HepG2 (cell line): ENCODE measurements around the gene WDR41. TPM values are rescaled to one million over a fixed set of nuclear protein-coding genes. Genes with fewer than 3 reads are reported as not detected.

Source experiments
- EP300 ChIP-seq, 3 experiments: sonication (generic) in 1 of 3; formaldehyde crosslinking in 1 of 3; IDR thresholded peaks; 2 replicates each; pipeline versions ENCODE4 v1.5.1 to v1.6.1; 2011 to 2020; ENCODE audit warnings: low read depth in 2 of 3, low read length in 2 of 3, borderline replicate concordance in 1 of 3, improper control_type of control experiment in 1 of 3, mild to moderate bottlenecking in 1 of 3, missing genetic modification reagents in 1 of 3, moderate library complexity in 1 of 3
- FOSL1 ChIP-seq: sonication (generic); formaldehyde crosslinking; IDR thresholded peaks from 2 replicates; pipeline ENCODE4 v1.9.0; 2021; ENCODE audit warnings: missing genetic modification reagents, borderline replicate concordance
- IRX3 ChIP-seq: sonication (generic); formaldehyde crosslinking; IDR thresholded peaks from 2 replicates; pipeline ENCODE4 v1.8.1; 2023; ENCODE audit warnings: mild to moderate bottlenecking, low read depth, missing genetic modification reagents, borderline replicate concordance
- KLF13 ChIP-seq: sonication (generic); formaldehyde crosslinking; IDR thresholded peaks from 2 replicates; pipeline ENCODE4 v1.4.0; 2020; ENCODE audit warnings: mild to moderate bottlenecking, missing genetic modification reagents
- NFKBIZ ChIP-seq: IDR thresholded peaks from 2 replicates; pipeline ENCODE4 v1.6.1; 2018; ENCODE audit warnings: missing genetic modification reagents, missing compliant biosample characterization
- PHF21A ChIP-seq: sonication (generic); formaldehyde crosslinking; IDR thresholded peaks from 2 replicates; pipeline ENCODE4 v1.5.0; 2020; ENCODE audit warnings: mild to moderate bottlenecking, missing genetic modification reagents
- YY1 ChIP-seq: IDR thresholded peaks from 2 replicates; pipeline ENCODE4 v1.6.1; 2011; ENCODE audit warnings: low read length, low read depth, moderate library complexity, mild to moderate bottlenecking; ENCODE audit not compliant: insufficient read depth, insufficient replicate concordance
- ZBTB42 ChIP-seq: sonication (generic); formaldehyde crosslinking; IDR thresholded peaks from 2 replicates; pipeline ENCODE4 v1.5.0; 2020; ENCODE audit warnings: mild to moderate bottlenecking, missing genetic modification reagents
- ZNF143 ChIP-seq: sonication (generic); formaldehyde crosslinking; IDR thresholded peaks from 2 replicates; pipeline ENCODE4 v1.4.0; 2020; ENCODE audit warnings: missing genetic modification reagents
- ZNF20 ChIP-seq: sonication (generic); formaldehyde crosslinking; IDR thresholded peaks from 2 replicates; pipeline ENCODE4 v1.4.0; 2020; ENCODE audit warnings: mild to moderate bottlenecking, moderate library complexity, missing genetic modification reagents
- ZNF205 ChIP-seq: IDR thresholded peaks from 2 replicates; pipeline ENCODE4 v1.6.1; 2018; ENCODE audit warnings: missing biosample characterization, missing genetic modification reagents
- ZNF329 ChIP-seq: sonication (generic); formaldehyde crosslinking; IDR thresholded peaks from 2 replicates; pipeline ENCODE4 v1.9.0; 2021; ENCODE audit warnings: low read depth, mild to moderate bottlenecking, missing genetic modification reagents
- ZNF446 ChIP-seq: sonication (generic); formaldehyde crosslinking; IDR thresholded peaks from 2 replicates; pipeline ENCODE4 v1.5.0; 2020; ENCODE audit warnings: mild to moderate bottlenecking, missing genetic modification reagents
- ZNF75D ChIP-seq: sonication (generic); formaldehyde crosslinking; IDR thresholded peaks from 2 replicates; pipeline ENCODE4 v1.8.1; 2023; ENCODE audit warnings: missing genetic modification reagents, mild to moderate bottlenecking, borderline replicate concordance
- polyA plus RNA-seq, 8 experiments: library from polyadenylated mRNA; depleted of rRNA in 3 of 8; stranded (reverse) in 7 of 8; unstranded in 1 of 8; fragments of >200 nt; fragmentation: Illumina TruSeq in 4 of 8; extraction: Trizol in 4 of 8; gene quantifications; 2 replicates each; pipeline versions ENCODE4 v1.2.1 to v1.2.3, GENCODE V29; 2011 to 2016; ENCODE audit warnings: low read depth in 4 of 8, missing spikeins in 1 of 8, mixed read lengths in 1 of 8; ENCODE audit not compliant: insufficient read depth in 1 of 8
- total RNA-seq, 5 experiments: library from RNA; depleted of rRNA; stranded (reverse); fragments of >200 nt; fragmentation: Illumina TruSeq; extraction: Trizol; gene quantifications; 2 replicates each; pipeline ENCODE4 v1.2.3, GENCODE V29; 2016; ENCODE audit warnings: low read depth in 1 of 5
- TF ChIP-seq, protein P1 (sequence below): sonication (generic); formaldehyde crosslinking; IDR thresholded peaks from 2 replicates; pipeline ENCODE4 v1.4.0; 2020; ENCODE audit warnings: missing genetic modification reagents
- TF ChIP-seq, protein P2 (sequence below): sonication (generic); formaldehyde crosslinking; IDR thresholded peaks from 2 replicates; pipeline ENCODE4 v1.5.1; 2020; ENCODE audit warnings: mild to moderate bottlenecking, missing genetic modification reagents, borderline replicate concordance
- TF ChIP-seq, protein P3 (sequence below): sonication (generic); formaldehyde crosslinking; IDR thresholded peaks from 2 replicates; pipeline ENCODE4 v1.9.0; 2021; ENCODE audit warnings: missing genetic modification reagents, borderline replicate concordance
- TF ChIP-seq, protein P4 (sequence below): sonication (generic); formaldehyde crosslinking; IDR thresholded peaks from 2 replicates; pipeline ENCODE4 v1.8.0; 2022; ENCODE audit warnings: mild to moderate bottlenecking, missing genetic modification reagents, moderate library complexity
- TF ChIP-seq, protein P5 (sequence below): sonication (generic); formaldehyde crosslinking; IDR thresholded peaks from 2 replicates; pipeline ENCODE4 v1.5.0; 2020; ENCODE audit warnings: mild to moderate bottlenecking, missing genetic modification reagents

Gene WDR41
- total and polyA plus RNA-seq, 2 of the 13 experiments (the other 11 are each of a cell fraction or from before 2014, with no cell fraction given): 18.9 to 39.3 TPM

DNA sequence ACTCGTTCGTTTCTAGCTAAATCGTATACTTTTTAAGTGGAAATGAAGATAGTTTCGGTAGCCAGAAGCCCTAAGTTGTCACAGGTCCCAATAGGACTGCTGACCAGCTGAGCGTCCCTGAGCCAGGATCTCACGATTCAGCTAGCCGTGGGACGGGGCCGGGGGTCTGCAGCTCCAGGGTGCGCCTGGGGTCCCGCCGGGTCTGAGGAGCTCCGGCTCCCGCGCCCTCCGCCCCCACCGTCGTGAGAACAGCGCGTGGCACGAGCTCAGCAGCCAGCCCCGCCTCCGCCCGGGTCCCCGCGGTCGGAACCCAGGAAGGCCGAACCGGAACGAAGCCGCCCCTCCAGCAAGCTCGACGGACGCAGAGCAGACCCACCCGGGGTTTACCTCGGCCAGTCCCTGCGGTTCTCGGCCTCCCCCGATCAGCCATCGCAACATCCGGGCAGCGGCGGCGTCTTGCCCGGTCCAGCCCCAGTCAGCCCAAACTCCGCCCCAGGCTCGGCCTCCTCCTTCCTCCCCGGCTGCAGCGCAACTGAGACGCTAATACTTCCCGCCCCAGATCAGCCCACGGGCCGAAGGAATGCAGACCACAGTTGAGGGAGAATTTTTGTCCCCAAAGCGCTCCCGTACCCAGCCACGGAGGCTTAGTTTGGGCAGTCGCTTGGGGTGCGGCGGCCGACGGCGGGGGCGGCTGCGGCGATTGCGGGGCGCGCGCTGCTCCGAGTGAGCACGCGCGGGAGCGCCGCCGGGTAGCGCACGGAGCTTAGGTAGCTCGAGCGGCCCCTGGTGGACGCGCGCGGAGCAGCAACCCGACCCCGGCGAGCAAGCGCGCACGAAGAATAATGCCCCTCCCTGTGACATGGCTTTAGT is at the start of gene WDR41 (continued):
- TF ChIP-seq, protein P1, sequence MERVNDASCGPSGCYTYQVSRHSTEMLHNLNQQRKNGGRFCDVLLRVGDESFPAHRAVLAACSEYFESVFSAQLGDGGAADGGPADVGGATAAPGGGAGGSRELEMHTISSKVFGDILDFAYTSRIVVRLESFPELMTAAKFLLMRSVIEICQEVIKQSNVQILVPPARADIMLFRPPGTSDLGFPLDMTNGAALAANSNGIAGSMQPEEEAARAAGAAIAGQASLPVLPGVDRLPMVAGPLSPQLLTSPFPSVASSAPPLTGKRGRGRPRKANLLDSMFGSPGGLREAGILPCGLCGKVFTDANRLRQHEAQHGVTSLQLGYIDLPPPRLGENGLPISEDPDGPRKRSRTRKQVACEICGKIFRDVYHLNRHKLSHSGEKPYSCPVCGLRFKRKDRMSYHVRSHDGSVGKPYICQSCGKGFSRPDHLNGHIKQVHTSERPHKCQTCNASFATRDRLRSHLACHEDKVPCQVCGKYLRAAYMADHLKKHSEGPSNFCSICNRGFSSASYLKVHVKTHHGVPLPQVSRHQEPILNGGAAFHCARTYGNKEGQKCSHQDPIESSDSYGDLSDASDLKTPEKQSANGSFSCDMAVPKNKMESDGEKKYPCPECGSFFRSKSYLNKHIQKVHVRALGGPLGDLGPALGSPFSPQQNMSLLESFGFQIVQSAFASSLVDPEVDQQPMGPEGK (CRISPR knock-in tag): peak; percentile 56
- TF ChIP-seq PHF21A (CRISPR knock-in tag) (peak; percentile 61; the same call in 1 of the 2 replicates), EP300 (IDR thresholded peaks at IDR 0.05; ENCODE audit: low read depth in 2 of 2, low read length in 2 of 2) (no peak), EP300 (CRISPR knock-in tag; IDR thresholded peaks at IDR 0.05; ENCODE audit: borderline replicate concordance) (no peak), NFKBIZ (CRISPR knock-in tag) (peak; percentile 36; the same call in 1 of the 2 replicates), ZBTB42 (CRISPR knock-in tag) (no peak), ZNF20 (no peak), ZNF446 (CRISPR knock-in tag) (no peak), IRX3 (CRISPR knock-in tag) (peak; percentile 87; the same call in 1 of the 2 replicates), YY1 (peak; percentile 18), KLF13 (CRISPR knock-in tag) (no peak), ZNF205 (CRISPR knock-in tag) (no peak), ZNF329 (CRISPR knock-in tag) (0 out of 2 replicates have a peak, but pooled peaks have one; percentile 24), FOSL1 (CRISPR knock-in tag) (no peak), ZNF75D (CRISPR knock-in tag) (peak; percentile 37; the same call in 1 of the 2 replicates), ZNF143 (CRISPR knock-in tag) (no peak)
- TF ChIP-seq, protein P2, sequence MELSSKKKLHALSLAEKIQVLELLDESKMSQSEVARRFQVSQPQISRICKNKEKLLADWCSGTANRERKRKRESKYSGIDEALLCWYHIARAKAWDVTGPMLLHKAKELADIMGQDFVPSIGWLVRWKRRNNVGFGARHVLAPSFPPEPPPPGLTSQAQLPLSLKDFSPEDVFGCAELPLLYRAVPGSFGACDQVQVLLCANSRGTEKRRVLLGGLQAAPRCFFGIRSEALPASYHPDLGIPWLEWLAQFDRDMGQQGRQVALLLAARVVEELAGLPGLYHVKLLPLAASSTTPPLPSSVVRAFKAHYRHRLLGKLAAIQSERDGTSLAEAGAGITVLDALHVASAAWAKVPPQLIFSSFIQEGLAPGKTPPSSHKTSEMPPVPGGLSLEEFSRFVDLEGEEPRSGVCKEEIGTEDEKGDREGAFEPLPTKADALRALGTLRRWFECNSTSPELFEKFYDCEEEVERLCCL (CRISPR knock-in tag): no peak
- TF ChIP-seq, protein P3, sequence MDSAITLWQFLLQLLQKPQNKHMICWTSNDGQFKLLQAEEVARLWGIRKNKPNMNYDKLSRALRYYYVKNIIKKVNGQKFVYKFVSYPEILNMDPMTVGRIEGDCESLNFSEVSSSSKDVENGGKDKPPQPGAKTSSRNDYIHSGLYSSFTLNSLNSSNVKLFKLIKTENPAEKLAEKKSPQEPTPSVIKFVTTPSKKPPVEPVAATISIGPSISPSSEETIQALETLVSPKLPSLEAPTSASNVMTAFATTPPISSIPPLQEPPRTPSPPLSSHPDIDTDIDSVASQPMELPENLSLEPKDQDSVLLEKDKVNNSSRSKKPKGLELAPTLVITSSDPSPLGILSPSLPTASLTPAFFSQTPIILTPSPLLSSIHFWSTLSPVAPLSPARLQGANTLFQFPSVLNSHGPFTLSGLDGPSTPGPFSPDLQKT (CRISPR knock-in tag): no peak
- TF ChIP-seq, protein P4, sequence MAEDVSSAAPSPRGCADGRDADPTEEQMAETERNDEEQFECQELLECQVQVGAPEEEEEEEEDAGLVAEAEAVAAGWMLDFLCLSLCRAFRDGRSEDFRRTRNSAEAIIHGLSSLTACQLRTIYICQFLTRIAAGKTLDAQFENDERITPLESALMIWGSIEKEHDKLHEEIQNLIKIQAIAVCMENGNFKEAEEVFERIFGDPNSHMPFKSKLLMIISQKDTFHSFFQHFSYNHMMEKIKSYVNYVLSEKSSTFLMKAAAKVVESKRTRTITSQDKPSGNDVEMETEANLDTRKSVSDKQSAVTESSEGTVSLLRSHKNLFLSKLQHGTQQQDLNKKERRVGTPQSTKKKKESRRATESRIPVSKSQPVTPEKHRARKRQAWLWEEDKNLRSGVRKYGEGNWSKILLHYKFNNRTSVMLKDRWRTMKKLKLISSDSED (CRISPR knock-in tag): 0 out of 2 replicates have a peak, but pooled peaks have one; percentile 41
- TF ChIP-seq, protein P5, sequence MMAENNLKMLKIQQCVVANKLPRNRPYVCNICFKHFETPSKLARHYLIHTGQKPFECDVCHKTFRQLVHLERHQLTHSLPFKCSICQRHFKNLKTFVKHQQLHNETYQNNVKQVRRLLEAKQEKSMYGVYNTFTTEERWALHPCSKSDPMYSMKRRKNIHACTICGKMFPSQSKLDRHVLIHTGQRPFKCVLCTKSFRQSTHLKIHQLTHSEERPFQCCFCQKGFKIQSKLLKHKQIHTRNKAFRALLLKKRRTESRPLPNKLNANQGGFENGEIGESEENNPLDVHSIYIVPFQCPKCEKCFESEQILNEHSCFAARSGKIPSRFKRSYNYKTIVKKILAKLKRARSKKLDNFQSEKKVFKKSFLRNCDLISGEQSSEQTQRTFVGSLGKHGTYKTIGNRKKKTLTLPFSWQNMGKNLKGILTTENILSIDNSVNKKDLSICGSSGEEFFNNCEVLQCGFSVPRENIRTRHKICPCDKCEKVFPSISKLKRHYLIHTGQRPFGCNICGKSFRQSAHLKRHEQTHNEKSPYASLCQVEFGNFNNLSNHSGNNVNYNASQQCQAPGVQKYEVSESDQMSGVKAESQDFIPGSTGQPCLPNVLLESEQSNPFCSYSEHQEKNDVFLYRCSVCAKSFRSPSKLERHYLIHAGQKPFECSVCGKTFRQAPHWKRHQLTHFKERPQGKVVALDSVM (CRISPR knock-in tag): peak; percentile 67; the same call in 1 of the 2 replicates
